Astrocyte (in vitro differentiated cells and primary cell): ENCODE measurements around the gene DCLK2.

Experiments
- CTCF ChIP-seq: IDR thresholded peaks from 2 replicates; pipeline ENCODE4 v1.5.1; 2011; ENCODE audit warnings: low read depth, mild to moderate bottlenecking, inconsistent platforms, low read length, moderate library complexity; ENCODE audit not compliant: insufficient read depth
- EZH2 ChIP-seq: IDR thresholded peaks from 2 replicates; pipeline ENCODE4 v1.6.1; 2012; ENCODE audit warnings: mild to moderate bottlenecking, low read length, inconsistent platforms; ENCODE audit not compliant: insufficient read depth

- TF ChIP-seq CTCF (no peak), EZH2 (no peak)
These were observed 221.6 kb downstream of the DCLK2 start for GRCh38 chr4:150299816-150300215.
